AG04449 (cell line): ENCODE data around the gene LRRC8D.

ENCODE experiments used
- CTCF ChIA-PET: fragments of 350-600 bp; formaldehyde crosslinking; extraction: SDS; loops from one replicate; lab custom pipeline; 2021; ENCODE audit warnings: antibody characterized with exemption; lab: Yijun Ruan, JAX
- POLR2A ChIA-PET: fragments of 400-600, 350-600 bp; formaldehyde crosslinking; extraction: SDS; loops from one replicate; lab custom pipeline; 2020; ENCODE audit warnings: antibody characterized with exemption, inconsistent platforms; lab: Yijun Ruan, JAX
- DNase-seq: peaks from one replicate; pipeline ENCODE4 v3.0.0-alpha.2; 2010; ENCODE audit warnings: low read depth, low spot score
- H3K4me3 ChIP-seq: 2 replicates; pipeline ENCODE4 v1.5.1; 2011; ENCODE audit warnings: low read depth, mild to moderate bottlenecking, control low read depth, low read length
- TF ChIP-seq, protein P1 (sequence below): IDR thresholded peaks from one replicate; pipeline ENCODE4 v1.5.1; 2011; ENCODE audit warnings: mild to moderate bottlenecking, moderate library complexity, low read length, control low read depth, inconsistent platforms; ENCODE audit not compliant: insufficient read depth; ENCODE audit errors: missing control alignments

The LRRC8D gene

GRCh38 chr1:89912073-89912472, 91.2 kb downstream of the LRRC8D start:
- ChIA-PET POLR2A (no interaction called here), CTCF (no interaction called here)
- DNase-seq = no peak
- TF ChIP-seq, protein P1, sequence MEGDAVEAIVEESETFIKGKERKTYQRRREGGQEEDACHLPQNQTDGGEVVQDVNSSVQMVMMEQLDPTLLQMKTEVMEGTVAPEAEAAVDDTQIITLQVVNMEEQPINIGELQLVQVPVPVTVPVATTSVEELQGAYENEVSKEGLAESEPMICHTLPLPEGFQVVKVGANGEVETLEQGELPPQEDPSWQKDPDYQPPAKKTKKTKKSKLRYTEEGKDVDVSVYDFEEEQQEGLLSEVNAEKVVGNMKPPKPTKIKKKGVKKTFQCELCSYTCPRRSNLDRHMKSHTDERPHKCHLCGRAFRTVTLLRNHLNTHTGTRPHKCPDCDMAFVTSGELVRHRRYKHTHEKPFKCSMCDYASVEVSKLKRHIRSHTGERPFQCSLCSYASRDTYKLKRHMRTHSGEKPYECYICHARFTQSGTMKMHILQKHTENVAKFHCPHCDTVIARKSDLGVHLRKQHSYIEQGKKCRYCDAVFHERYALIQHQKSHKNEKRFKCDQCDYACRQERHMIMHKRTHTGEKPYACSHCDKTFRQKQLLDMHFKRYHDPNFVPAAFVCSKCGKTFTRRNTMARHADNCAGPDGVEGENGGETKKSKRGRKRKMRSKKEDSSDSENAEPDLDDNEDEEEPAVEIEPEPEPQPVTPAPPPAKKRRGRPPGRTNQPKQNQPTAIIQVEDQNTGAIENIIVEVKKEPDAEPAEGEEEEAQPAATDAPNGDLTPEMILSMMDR = no peak
- H3K4me3 ChIP-seq = no peak overlapping the region

GRCh38 chr1:89913353-89914095, 92.7 kb downstream of the LRRC8D start:
- no peak for DNase-seq
- ChIA-PET POLR2A (no interaction called here), CTCF (no interaction called here)
- TF ChIP-seq, protein P1 = no peak
- no peak overlapping the region for H3K4me3 ChIP-seq

DNA sequence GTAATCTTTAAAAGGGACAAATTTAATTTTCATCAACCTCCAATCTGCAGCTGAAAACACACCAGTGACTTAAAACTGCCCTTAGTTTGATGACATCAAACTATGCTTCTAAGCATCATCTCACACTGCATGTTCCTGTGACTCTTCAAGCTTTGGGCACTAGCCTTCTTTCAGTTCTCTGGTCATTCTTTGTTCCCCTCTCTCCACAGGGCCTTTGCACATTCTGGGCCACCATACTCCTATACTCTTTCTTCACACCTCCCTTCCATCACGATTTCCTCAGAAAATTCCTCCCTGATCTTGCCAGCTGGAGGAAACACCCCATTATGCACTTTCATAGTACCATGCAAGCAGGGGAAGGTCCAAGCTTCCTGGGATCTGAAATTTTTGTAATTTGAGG, 96.5 kb downstream of the LRRC8D start:
- CTCF ChIA-PET = interaction anchor here (0.9 to 1.2 kb wide), 2 partner anchors 11 to 19 kb away, joined by 3 to 5 read pairs; no protein-coding TSS in a partner anchor
- POLR2A ChIA-PET = no interaction called here
- TF ChIP-seq, protein P1 = no peak
- no peak overlapping the region for H3K4me3 ChIP-seq
- DNase-seq = no peak

- POLR2A ChIA-PET = no interaction called here
Observed at GRCh38 chr1:89918127-89918793, 97.4 kb downstream of the LRRC8D start.

DNA sequence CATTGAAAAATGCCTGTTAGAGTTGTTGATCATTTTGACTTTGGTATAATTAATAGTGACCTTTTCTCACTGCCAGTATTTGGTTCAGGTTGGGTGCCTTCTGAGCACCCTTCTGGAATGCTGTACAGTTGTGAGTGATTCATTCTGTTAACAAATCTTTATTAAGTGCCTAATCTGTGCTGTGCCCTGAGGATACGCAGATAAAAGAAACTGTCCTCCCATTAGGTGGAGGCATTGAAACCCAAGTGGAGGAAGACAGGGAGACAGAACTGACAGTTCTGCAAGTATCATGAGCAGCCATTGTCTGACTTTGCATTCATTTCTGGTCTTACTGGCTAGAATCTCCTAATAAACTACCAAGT, 97.9 kb downstream of the LRRC8D start:
- H3K4me3 ChIP-seq = no peak overlapping the region
- TF ChIP-seq, protein P1 = no peak
- ChIA-PET CTCF (interaction anchor here (1.6 kb wide), 1 partner anchor 15 kb away, joined by 3 read pairs; no protein-coding TSS in a partner anchor), POLR2A (no interaction called here)
- DNase-seq = no peak

More at GRCh38 chr1:89918127-89918793, 97.4 kb downstream of the LRRC8D start:
- DNase-seq = no peak
- no peak overlapping the region for H3K4me3 ChIP-seq
- CTCF ChIA-PET = interaction anchor here (1.2 kb wide), 1 partner anchor 18 kb away, joined by 3 read pairs; no protein-coding TSS in a partner anchor
- TF ChIP-seq, protein P1 = no peak

GRCh38 chr1:89919174-89919573, 98.3 kb downstream of the LRRC8D start:
- POLR2A ChIA-PET = interaction anchor here (1.1 to 1.4 kb wide), 2 partner anchors 9 to 13 kb away, joined by 3 to 5 read pairs; no protein-coding TSS in a partner anchor

More at GRCh38 chr1:89919174-89919573, 98.3 kb downstream of the LRRC8D start:
- DNase-seq = no peak
- no peak overlapping the region for H3K4me3 ChIP-seq
- CTCF ChIA-PET = interaction anchor here (1.6 kb wide), 1 partner anchor 14 kb away, joined by 3 read pairs; no protein-coding TSS in a partner anchor
- TF ChIP-seq, protein P1 = no peak
